Loucy (cell line): Measurements from ENCODE around the gene TMEM127.

Experiments used
- EZH2phosphoT487 ChIP-seq: fragments of 200-600 bp; IDR thresholded peaks from 2 replicates; pipeline ENCODE4 v1.6.1; 2018; ENCODE audit warnings: antibody characterized with exemption, mild to moderate bottlenecking, moderate library complexity, borderline replicate concordance
- TF ChIP-seq, protein P1 (sequence below): fragments of 200-600 bp; sonication (generic); conservative IDR thresholded peaks from 2 replicates; pipeline ENCODE4 v1.5.1; 2014; ENCODE audit warnings: mild to moderate bottlenecking, antibody characterized with exemption, low read length

DNA sequence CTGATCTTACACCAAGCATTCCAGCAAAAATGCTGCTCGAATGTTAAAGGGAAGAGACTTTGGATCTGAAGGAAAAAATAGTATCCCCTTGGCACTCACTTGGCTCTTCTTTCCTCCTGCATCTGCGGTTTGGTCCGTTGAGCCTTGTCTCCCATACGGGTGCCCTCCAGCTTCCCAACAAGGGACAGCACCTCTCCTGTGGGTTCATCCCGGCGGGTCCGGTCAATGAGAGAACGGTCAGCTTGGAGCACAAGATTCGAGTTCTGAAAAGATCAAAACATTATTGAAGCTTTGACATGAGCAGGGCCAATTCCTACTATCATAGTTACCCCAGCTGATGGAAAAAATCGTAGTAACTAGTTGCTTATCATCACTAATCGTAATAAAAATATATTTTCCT lies 38.8 kb upstream of the TMEM127 start:
- TF ChIP-seq, protein P1, sequence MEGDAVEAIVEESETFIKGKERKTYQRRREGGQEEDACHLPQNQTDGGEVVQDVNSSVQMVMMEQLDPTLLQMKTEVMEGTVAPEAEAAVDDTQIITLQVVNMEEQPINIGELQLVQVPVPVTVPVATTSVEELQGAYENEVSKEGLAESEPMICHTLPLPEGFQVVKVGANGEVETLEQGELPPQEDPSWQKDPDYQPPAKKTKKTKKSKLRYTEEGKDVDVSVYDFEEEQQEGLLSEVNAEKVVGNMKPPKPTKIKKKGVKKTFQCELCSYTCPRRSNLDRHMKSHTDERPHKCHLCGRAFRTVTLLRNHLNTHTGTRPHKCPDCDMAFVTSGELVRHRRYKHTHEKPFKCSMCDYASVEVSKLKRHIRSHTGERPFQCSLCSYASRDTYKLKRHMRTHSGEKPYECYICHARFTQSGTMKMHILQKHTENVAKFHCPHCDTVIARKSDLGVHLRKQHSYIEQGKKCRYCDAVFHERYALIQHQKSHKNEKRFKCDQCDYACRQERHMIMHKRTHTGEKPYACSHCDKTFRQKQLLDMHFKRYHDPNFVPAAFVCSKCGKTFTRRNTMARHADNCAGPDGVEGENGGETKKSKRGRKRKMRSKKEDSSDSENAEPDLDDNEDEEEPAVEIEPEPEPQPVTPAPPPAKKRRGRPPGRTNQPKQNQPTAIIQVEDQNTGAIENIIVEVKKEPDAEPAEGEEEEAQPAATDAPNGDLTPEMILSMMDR: no peak
- no peak for TF ChIP-seq EZH2phosphoT487
